ENCODE measurements around the gene MYH6. TPM values are rescaled to one million over a fixed set of nuclear protein-coding genes. Genes with fewer than 3 reads are reported as not detected.

MYH6 gene
- total and polyA plus RNA-seq, 7 donors = 44.1 to 532 (median 138) TPM

- DNase-seq (no peak), ATAC-seq (peak in 1 of 4 donors; percentile 11)
- H3K27ac ChIP-seq = peak overlapping the region; percentile 83
- intact Hi-C loops (cut with DNase I) = loop anchor here in 1 of 2 donors (5.0 kb wide), 1 partner anchor 36 kb away; the partner anchor contains the start of gene MYH6
- H3K4me1 ChIP-seq = peaks cover 19% of the 10 kb centered on the region
- H3K4me3 ChIP-seq = no peak overlapping the region
- TF ChIP-seq CTCF (IDR thresholded peaks at IDR 0.05) = no peak
- H3K9me3 ChIP-seq = no peaks in the 10 kb centered on the region
- H3K27me3 ChIP-seq (ENCODE audit: insufficient read depth in 3 of 3, low read length in 2 of 3) = no peaks in the 10 kb centered on the region
- 45 to 56% (median 47%) methylated on average over 9 of the region's 9 CpGs for WGBS, 3 donors
- no peaks in the 10 kb centered on the region for H3K36me3 ChIP-seq (ENCODE audit: insufficient read depth in 1 of 2, low read depth in 1 of 2)
Measured at GRCh38 chr14:23442721-23443356, 34.8 kb upstream of the MYH6 start.

DNA sequence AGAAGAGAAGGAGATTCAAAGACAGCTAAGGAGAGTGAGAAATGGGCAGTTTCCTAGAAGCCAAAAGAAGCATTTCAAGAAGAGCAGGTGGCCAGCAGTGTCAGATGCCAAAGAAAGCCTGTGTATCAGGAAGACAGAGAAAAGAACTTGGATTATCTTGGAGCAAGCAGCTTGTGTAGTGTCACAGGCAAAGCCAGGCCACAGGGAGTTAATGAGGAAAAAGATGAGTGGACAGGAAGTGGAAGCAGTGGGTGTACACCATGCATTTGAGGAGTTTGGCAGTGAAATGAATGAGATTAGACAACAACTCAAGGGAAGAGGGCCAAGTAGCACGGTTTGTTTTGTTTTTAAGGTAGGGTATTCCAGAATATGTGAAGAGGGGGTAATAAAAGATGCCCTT, 33.0 kb upstream of the MYH6 start:
- no peaks in the 10 kb centered on the region for H3K27me3 ChIP-seq (ENCODE audit: insufficient read depth in 3 of 3, low read length in 2 of 3)
- H3K4me3 ChIP-seq = no peak overlapping the region
- H3K4me1 ChIP-seq = peaks cover 32% of the 10 kb centered on the region
- peak overlapping the region; percentile 83 for H3K27ac ChIP-seq
- intact Hi-C loops (cut with DNase I) = loop anchor here in 1 of 2 donors (5.0 kb wide), 1 partner anchor 34 kb away; the partner anchor contains the start of gene MYH6
- DNase-seq = no peak
- ATAC-seq = no peak
- H3K9me3 ChIP-seq = no peaks in the 10 kb centered on the region
- WGBS, 3 donors = 0 to 6% (median 4%) methylated on average over 1 of the region's 1 CpG
- no peaks in the 10 kb centered on the region for H3K36me3 ChIP-seq (ENCODE audit: insufficient read depth in 1 of 2, low read depth in 1 of 2)
- TF ChIP-seq CTCF (IDR thresholded peaks at IDR 0.05) = no peak

DNA sequence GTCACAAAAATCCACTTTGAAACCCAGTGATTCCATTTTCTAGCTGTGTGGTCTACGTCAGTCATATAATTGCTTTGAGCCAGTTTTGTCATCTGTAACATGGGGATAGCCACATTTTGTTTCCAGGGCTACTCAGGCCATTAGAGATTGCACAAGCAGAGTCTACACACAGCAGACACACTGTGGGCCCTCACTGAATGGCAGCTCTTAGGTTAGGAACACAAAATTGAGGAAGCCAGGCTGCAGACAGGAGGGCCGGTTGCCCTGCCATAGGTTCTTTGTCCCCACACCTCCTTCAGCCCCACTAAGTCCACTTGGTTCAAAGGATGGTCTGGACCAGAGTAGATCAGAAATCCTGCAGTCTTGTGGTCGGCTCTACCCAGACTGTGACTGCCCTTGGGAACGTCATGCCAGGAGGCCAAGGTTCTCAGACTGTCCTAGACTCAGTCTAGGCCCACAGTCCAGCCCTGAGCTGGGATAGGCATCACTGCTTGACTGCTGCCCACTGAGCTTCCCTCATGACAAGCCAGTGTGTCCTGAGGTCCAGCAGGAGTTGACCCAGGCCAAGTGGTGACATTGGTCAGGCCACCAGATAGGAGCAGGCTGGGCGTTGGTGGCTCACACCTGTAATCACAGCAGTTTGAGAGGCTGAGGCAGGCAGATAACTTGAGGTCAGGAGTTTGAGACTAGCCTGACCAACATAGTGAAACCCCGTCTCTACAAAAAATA, 31.2 kb upstream of the MYH6 start:
- 75 to 81% (median 75%) methylated on average over 6 of the region's 6 CpGs for WGBS, 3 donors
- DNase-seq (no peak), ATAC-seq (no peak)

DNA sequence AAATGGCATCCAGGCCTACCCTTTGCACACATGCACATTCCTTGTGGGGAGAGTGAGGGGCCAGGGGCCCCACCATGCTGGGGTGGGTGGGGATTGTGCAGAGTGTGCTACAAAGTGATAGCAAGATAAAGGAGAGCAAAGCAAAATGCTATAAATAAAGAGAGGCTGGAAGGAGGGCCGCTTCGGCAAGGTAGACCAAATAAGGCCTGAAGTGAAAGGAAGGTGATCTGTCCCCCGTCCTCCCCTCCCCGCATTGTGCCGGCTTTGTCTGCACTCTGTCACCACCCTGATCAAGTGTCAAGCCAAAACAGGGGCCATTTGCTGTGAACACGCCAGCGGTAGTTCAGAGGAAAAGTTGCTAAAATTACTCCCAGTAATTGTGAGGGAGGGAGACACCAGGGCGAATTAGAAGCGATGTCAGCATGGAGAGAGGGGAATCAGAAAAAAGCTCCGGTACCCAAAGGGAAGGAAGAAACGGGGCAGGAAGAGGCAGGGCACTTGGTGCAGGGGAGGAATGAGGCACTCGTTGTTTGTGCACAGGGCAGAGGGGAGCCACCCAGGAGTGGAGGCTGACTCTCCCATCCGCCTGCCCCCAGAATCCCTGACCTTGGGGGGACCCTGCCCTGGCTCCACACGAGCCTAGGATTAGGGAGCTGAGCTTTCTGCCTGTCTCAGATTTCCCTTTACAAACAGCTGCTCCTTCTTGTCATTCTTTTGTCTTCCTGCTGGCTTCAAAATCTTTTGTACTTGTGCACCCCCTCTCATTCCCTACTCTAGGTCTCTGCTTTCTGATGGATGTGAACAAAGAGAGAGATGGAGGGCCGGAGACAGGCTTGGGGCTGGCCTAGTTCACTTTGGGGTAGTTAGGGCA, 30.3 kb upstream of the MYH6 start:
- Histone ChIP-seq H3K27ac (peak overlapping the region; percentile 83), H3K36me3 (ENCODE audit: insufficient read depth in 1 of 2, low read depth in 1 of 2) (no peaks in the 10 kb centered on the region), H3K4me1 (peaks cover 30% of the 10 kb centered on the region), H3K9me3 (no peaks in the 10 kb centered on the region), H3K27me3 (ENCODE audit: insufficient read depth in 3 of 3, low read length in 2 of 3) (no peaks in the 10 kb centered on the region), H3K4me3 (no peak overlapping the region)
- intact Hi-C loops (cut with DNase I) = no loop called here
- TF ChIP-seq CTCF (IDR thresholded peaks at IDR 0.05) = no peak
- WGBS, 3 donors = 15 to 24% (median 19%) methylated on average over 15 of the region's 15 CpGs
- DNase-seq = peak in 1 of 2 donors; percentile 45
- peak; percentile 56 to 75 (median 70) for ATAC-seq

More for the DNA sequence above, 31.2 kb upstream of the MYH6 start:
- no peak overlapping the region for H3K4me3 ChIP-seq
- intact Hi-C loops (cut with DNase I) = no loop called here
- H3K9me3 ChIP-seq = no peaks in the 10 kb centered on the region
- peaks cover 34% of the 10 kb centered on the region for H3K4me1 ChIP-seq
- TF ChIP-seq CTCF (IDR thresholded peaks at IDR 0.05) = no peak
- no peaks in the 10 kb centered on the region for H3K36me3 ChIP-seq (ENCODE audit: insufficient read depth in 1 of 2, low read depth in 1 of 2)
- peak overlapping the region; percentile 83 for H3K27ac ChIP-seq
- H3K27me3 ChIP-seq (ENCODE audit: insufficient read depth in 3 of 3, low read length in 2 of 3) = no peaks in the 10 kb centered on the region
